Ramos (cell line): Measurements from ENCODE around the gene C21orf58.

Source experiments
- in situ Hi-C: fragments of 300-500 bp; cut with MboI; formaldehyde crosslinking; loops from one replicate; pipeline ENCODE4 v1.14.3; 2022; ENCODE audit warnings: low sequenced_read_pairs; ENCODE audit not compliant: unreplicated experiment

C21orf58 gene

GRCh38 chr21:46265736-46266525, 57.7 kb downstream of the C21orf58 start:
- in situ Hi-C loops: no loop called here

GRCh38 chr21:46264690-46265144, 59.0 kb downstream of the C21orf58 start:
- in situ Hi-C loops: no loop called here

GRCh38 chr21:46264046-46264689, 59.5 kb downstream of the C21orf58 start:
- in situ Hi-C loops: no loop called here

GRCh38 chr21:46256501-46256994, 67.1 kb downstream of the C21orf58 start:
- in situ Hi-C loops: no loop called here

GRCh38 chr21:46255758-46256337, 67.8 kb downstream of the C21orf58 start:
- in situ Hi-C loops: no loop called here

- in situ Hi-C loops: no loop called here
Observed at GRCh38 chr21:46255166-46255565, 68.5 kb downstream of the C21orf58 start.

GRCh38 chr21:46254208-46254975, 69.3 kb downstream of the C21orf58 start:
- in situ Hi-C loops: no loop called here

GRCh38 chr21:46253610-46254124, 70.0 kb downstream of the C21orf58 start:
- in situ Hi-C loops: no loop called here

- in situ Hi-C loops: no loop called here
Observed at GRCh38 chr21:46252840-46253239, 70.8 kb downstream of the C21orf58 start.
